GM19455 (cell line): Measurements from ENCODE around the gene FASTK.

Experiments used
- ATAC-seq: cut with Tn5 transposase; IDR thresholded peaks from one replicate; pipeline ENCODE4 v1.9.1; 2021; ENCODE audit not compliant: unreplicated experiment

Gene FASTK

DNA sequence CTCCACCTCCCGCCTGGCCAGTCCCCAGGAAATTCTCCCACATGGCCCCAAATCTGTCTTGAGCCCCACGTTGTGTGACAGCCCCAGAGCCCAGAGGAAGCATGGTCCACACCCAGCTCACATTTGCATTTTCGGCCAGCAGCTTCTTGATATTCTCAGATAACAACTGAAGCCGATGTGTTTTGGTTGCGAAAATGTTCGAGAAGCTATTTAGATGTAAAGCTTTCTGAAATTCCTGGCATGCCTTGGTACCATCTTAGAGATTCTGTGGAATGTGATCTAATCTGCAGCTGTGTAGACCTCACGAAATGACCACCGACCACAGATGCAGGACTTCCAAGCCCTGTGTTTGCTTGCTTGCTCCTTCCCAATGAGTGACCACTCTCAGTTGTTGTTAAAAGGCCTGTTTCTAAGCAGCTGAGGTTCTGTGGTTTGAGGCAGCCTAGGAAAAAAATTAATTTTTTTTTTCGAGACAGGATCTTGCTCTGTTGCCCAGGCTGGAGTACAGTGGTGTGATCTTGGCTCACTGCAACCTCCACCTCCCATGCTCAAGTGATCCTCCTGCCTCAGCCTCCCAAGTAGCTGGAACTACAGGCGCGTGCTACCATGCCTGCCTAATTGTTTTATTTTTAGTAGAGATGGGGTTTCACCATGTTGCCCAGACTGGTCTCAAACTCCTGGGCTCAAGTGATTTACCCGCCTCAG is 12.4 kb downstream of the FASTK start:
- ATAC-seq: no peak

DNA sequence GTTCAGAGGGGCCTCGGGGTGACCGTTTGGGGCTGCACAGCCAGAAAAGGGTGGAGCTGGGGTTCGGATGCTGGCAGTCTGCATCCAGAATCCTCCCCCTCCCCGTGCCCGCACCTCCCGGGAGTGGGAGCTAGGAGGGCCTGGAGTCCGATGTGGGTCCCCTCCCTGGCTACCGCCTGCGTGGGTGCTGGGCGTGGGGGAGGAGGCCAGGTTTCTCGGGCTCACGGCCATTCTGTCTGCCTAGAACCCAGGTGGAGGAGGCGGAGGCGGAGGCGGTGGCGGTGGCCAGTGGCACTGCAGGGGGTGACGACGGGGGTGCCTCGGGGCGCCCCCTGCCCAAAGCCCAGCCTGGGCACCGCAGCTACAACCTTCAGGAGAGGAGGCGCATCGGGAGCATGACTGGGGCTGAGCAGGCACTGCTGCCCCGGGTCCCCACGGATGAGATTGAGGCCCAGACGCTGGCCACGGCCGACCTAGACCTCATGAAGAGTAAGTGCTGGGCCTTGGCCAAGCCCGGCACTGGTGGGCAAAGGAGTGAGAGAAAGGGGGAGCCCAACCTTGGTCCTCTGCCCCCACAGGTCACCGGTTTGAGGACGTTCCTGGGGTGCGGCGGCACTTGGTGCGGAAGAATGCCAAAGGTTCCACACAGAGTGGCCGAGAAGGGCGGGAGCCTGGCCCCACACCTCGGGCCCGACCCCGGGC is 14.2 kb downstream of the FASTK start:
- no peak for ATAC-seq

DNA sequence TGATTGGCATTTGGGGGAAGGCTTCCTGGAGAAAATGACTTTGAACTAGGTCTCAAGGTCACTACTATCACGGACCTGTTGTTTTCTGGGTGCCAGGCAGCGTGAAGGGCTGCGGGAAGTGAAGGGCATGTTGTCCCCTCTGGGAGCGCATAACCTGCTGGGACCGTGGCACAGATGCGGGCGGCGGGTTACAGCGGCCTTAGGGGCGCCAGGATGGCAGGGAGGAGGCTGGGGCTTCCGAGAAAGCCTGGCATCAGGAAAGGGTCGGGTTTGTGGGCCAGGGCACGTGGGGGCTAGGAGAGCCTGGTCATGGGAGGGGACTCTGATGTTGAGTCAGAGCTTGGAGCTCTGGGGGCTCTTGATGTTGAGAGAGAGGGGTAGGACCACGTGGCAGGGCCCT is 15.1 kb downstream of the FASTK start:
- ATAC-seq: no peak

- no peak for ATAC-seq
These were observed 15.6 kb downstream of the FASTK start for GRCh38 chr7:151064993-151065392.

GRCh38 chr7:151064454-151064853 is 16.2 kb downstream of the FASTK start:
- no peak for ATAC-seq

GRCh38 chr7:151063212-151063561 is 17.4 kb downstream of the FASTK start:
- ATAC-seq: no peak

- ATAC-seq: no peak
These were observed 18.0 kb downstream of the FASTK start for GRCh38 chr7:151062399-151063211.

GRCh38 chr7:151062111-151062398 is 18.6 kb downstream of the FASTK start:
- no peak for ATAC-seq

GRCh38 chr7:151061213-151062110 is 19.1 kb downstream of the FASTK start:
- no peak for ATAC-seq

DNA sequence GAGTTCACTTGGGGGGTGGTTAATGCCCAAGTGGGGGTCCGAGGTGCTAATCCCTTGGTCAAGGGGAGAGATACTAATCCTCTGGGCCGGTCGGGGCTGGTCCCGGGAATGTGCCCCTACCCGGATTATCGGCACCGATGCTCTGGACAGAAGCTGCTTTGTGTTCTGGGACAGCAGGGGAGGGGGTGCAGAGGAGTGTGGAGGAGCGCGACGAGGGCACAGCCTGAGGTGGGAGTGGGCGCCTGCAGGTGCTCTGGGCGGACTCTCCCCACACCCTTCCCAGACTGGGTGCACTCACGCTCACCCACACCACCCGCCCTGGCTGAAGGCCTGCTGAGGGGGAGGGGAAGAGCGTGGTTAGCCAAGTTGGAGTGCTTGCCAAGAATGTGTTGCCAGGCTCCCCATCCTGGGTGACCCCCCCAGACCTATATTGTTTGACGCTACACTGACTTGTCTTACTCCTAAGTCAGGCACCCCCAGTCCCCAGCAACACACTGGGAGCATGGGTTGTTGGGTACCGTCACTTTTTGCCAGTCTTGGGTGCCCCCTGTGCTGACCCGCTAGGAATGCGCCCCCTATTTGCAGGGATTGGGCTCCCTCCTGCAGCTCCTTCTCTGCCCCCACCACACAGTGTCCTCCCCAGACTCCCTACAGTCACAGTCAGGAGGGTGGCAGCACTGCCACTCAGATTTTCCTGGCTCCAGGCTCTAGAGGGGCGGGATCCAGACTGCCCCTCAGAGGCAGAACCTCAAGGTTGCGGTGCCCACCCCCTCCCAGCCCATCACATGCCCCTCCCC is 20.0 kb downstream of the FASTK start:
- ATAC-seq: no peak

DNA sequence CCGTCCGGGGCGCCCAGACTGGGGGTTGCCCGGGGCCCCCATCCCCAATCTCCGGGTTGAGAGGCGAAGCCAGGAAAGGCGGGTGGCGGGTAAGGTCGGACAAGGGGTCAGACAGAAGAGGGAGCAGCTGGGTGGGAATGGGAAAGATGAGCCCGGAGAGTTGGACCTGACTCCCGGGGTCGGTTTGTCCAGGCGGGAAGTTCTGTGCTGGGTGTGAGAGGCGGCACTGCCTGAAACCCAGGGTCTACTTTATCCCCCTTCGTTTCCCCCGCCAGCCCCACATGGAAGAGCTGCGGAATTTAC is 20.5 kb downstream of the FASTK start:
- no peak for ATAC-seq

GRCh38 chr7:151059367-151060112 is 21.1 kb downstream of the FASTK start, which contains the start of gene SLC4A2:
Gene SLC4A2 (plus strand): TSS chr7:151059589. CDS start chr7:151061988, 2,399 bp downstream.
- ATAC-seq: peak; percentile 29

GRCh38 chr7:151058781-151059366 is 21.7 kb downstream of the FASTK start:
- no peak for ATAC-seq

GRCh38 chr7:151057989-151058780 is 22.4 kb downstream of the FASTK start:
- ATAC-seq: peak; percentile 88

- peak; percentile 16 for ATAC-seq
These were observed 23.1 kb downstream of the FASTK start, which contains the start of gene CDK5 for GRCh38 chr7:151057506-151057988. Gene CDK5 (minus strand): TSS chr7:151057897. CDS start chr7:151057848, 49 bp downstream.

GRCh38 chr7:151056666-151057505 is 23.7 kb downstream of the FASTK start:
- no peak for ATAC-seq

GRCh38 chr7:151056283-151056665 is 24.3 kb downstream of the FASTK start:
- no peak for ATAC-seq
